Measurements from ENCODE around the gene PATE1.

GRCh38 chr11:125728969-125729368 lies 17.1 kb upstream of the PATE1 start:
- TF ChIP-seq CTCF (IDR thresholded peaks at IDR 0.05) (no peak), POLR2A (IDR thresholded peaks at IDR 0.05) (no peak)
